ENCODE measurements around the gene RAE1.

DNA sequence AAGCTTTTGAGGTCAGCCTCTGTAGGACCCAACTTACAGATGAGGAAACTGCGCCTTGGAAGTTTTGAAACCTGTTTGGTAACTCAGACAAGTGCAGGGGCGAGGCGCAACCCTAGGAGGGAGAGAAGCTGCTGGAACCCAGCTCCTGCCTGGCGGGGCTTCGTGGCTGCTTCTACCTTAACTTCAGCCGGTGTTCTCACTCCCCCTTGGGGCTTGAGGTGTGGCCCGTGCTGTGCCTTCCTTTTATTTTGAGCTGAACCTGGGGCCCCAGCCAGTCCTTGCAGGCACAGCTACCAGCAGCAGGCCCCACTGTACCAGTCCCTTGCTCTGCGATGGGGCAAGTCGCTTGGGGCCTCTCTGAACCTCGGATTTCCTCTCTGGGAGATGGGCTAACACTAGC lies 52.2 kb downstream of the RAE1 start:
- TF ChIP-seq POLR2AphosphoS5 (IDR thresholded peaks at IDR 0.05; ENCODE audit: borderline replicate concordance, low read depth, low read length) (no peak), EZH2 (IDR thresholded peaks at IDR 0.05) (no peak)
